Measurements from ENCODE around the gene ATP11B. TPM values are rescaled to one million over a fixed set of nuclear protein-coding genes. Genes with fewer than 3 reads are reported as not detected.

Gene ATP11B
- total RNA-seq, 1 donor from 2014 or later: 59.0 TPM

GRCh38 chr3:182810574-182811268, 17.4 kb downstream of the ATP11B start:
- Mint-ChIP-seq H3K4me1 (peaks cover 5% of the 10 kb centered on the region), H3K9me3 (no peaks in the 10 kb centered on the region), H3K4me3 (no peak overlapping the region), H3K36me3 (peaks cover 2% of the 10 kb centered on the region), H3K27me3 (ENCODE audit: insufficient read depth, low read depth) (no peaks in the 10 kb centered on the region), H3K27ac (no peak overlapping the region)
- no peaks in the 10 kb centered on the region for H3K9me3 ChIP-seq (ENCODE audit: low read depth)
- no peak overlapping the region for H3K9ac ChIP-seq
- no peak overlapping the region for H2AFZ ChIP-seq (replicated peaks)
- no peaks in the 10 kb centered on the region for H3K4me1 ChIP-seq
- DNase-seq (ENCODE audit: low spot score): no peak
- no peak overlapping the region for H3K4me3 ChIP-seq
- H3K27me3 ChIP-seq: no peaks in the 10 kb centered on the region
- H4K20me1 ChIP-seq (ENCODE audit: low read depth): peaks cover 3% of the 10 kb centered on the region
- H3F3A ChIP-seq (ENCODE audit: low read depth): no peaks in the 10 kb centered on the region
- H3K27ac ChIP-seq: no peak overlapping the region
- no peak overlapping the region for H3K4me2 ChIP-seq
- H3K36me3 ChIP-seq: no peaks in the 10 kb centered on the region
- H3K79me2 ChIP-seq (ENCODE audit: low read depth): peaks cover 46% of the 10 kb centered on the region
- TF ChIP-seq, protein P1, sequence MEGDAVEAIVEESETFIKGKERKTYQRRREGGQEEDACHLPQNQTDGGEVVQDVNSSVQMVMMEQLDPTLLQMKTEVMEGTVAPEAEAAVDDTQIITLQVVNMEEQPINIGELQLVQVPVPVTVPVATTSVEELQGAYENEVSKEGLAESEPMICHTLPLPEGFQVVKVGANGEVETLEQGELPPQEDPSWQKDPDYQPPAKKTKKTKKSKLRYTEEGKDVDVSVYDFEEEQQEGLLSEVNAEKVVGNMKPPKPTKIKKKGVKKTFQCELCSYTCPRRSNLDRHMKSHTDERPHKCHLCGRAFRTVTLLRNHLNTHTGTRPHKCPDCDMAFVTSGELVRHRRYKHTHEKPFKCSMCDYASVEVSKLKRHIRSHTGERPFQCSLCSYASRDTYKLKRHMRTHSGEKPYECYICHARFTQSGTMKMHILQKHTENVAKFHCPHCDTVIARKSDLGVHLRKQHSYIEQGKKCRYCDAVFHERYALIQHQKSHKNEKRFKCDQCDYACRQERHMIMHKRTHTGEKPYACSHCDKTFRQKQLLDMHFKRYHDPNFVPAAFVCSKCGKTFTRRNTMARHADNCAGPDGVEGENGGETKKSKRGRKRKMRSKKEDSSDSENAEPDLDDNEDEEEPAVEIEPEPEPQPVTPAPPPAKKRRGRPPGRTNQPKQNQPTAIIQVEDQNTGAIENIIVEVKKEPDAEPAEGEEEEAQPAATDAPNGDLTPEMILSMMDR (IDR thresholded peaks at IDR 0.05): no peak
- TF ChIP-seq EZH2phosphoT487 (IDR thresholded peaks at IDR 0.05): no peak
- TF ChIP-seq EZH2 (IDR thresholded peaks at IDR 0.05): no peak

DNA sequence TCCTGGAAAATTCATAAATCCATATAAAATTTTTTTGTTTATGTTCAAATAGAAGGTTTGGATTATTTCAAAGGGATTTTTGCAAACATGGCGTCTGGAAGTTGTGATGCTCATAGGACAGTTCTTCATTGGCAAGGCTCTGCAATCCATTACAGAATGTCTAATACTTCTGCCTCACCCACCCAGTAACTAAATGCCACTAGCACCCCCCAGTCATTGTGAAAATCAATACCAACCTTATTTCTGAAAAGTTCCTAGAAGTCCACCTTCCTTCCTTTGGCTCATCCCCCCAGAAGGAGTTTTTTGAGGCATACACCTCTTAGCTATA, 17.9 kb downstream of the ATP11B start:
- peaks cover 2% of the 10 kb centered on the region for H3K36me3 Mint-ChIP-seq
- H3K4me2 ChIP-seq: no peak overlapping the region
- no peak overlapping the region for H3K4me3 Mint-ChIP-seq
- TF ChIP-seq, protein P1 (IDR thresholded peaks at IDR 0.05): no peak
- TF ChIP-seq EZH2 (IDR thresholded peaks at IDR 0.05): no peak
- TF ChIP-seq EZH2phosphoT487 (IDR thresholded peaks at IDR 0.05): no peak
- H2AFZ ChIP-seq (replicated peaks): no peak overlapping the region
- H3K4me3 ChIP-seq: no peak overlapping the region
- DNase-seq (ENCODE audit: low spot score): no peak
- no peaks in the 10 kb centered on the region for H3F3A ChIP-seq (ENCODE audit: low read depth)
- no peaks in the 10 kb centered on the region for H3K36me3 ChIP-seq
- H3K27me3 ChIP-seq: no peaks in the 10 kb centered on the region
- H3K27me3 Mint-ChIP-seq (ENCODE audit: insufficient read depth, low read depth): no peaks in the 10 kb centered on the region
- H3K27ac Mint-ChIP-seq: no peak overlapping the region
- H3K79me2 ChIP-seq (ENCODE audit: low read depth): peaks cover 46% of the 10 kb centered on the region
- H3K9me3 ChIP-seq (ENCODE audit: low read depth): no peaks in the 10 kb centered on the region
- H3K9me3 Mint-ChIP-seq: no peaks in the 10 kb centered on the region
- no peak overlapping the region for H3K27ac ChIP-seq
- H3K4me1 Mint-ChIP-seq: peaks cover 5% of the 10 kb centered on the region
- H3K9ac ChIP-seq: no peak overlapping the region
- peaks cover 3% of the 10 kb centered on the region for H4K20me1 ChIP-seq (ENCODE audit: low read depth)
- no peaks in the 10 kb centered on the region for H3K4me1 ChIP-seq

DNA sequence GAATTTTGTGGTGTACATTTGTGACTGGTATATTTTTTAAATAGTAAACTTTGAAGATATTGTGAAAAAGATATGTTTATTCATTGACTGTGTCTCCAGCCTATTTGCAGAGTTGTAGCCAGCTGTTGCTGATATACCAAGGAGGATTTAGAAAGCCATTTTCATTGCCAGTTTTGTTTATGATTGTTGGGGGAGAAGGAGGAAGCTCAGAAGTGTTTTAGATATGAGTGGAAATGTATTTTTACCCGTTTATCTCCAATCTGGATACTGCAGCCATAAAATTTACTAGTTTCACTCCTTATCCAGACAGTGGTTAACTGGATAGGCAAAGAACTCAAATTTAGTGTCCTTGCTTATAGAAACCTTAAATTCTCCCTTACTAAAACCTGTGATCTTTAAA, 18.8 kb downstream of the ATP11B start:
- H3K4me1 ChIP-seq: no peaks in the 10 kb centered on the region
- Mint-ChIP-seq H3K4me1 (peaks cover 5% of the 10 kb centered on the region), H3K36me3 (peaks cover 2% of the 10 kb centered on the region), H3K27me3 (ENCODE audit: insufficient read depth, low read depth) (no peaks in the 10 kb centered on the region), H3K4me3 (no peak overlapping the region), H3K27ac (no peak overlapping the region), H3K9me3 (no peaks in the 10 kb centered on the region)
- TF ChIP-seq, protein P1 (IDR thresholded peaks at IDR 0.05): no peak
- TF ChIP-seq EZH2 (IDR thresholded peaks at IDR 0.05): no peak
- TF ChIP-seq EZH2phosphoT487 (IDR thresholded peaks at IDR 0.05): no peak
- no peak for DNase-seq (ENCODE audit: low spot score)
- no peaks in the 10 kb centered on the region for H3K36me3 ChIP-seq
- H3K4me3 ChIP-seq: no peak overlapping the region
- H2AFZ ChIP-seq (replicated peaks): no peak overlapping the region
- no peaks in the 10 kb centered on the region for H3K9me3 ChIP-seq (ENCODE audit: low read depth)
- H3K79me2 ChIP-seq (ENCODE audit: low read depth): peaks cover 45% of the 10 kb centered on the region
- H3K27me3 ChIP-seq: no peaks in the 10 kb centered on the region
- H3K4me2 ChIP-seq: no peak overlapping the region
- peaks cover under 1% of the 10 kb centered on the region for H4K20me1 ChIP-seq (ENCODE audit: low read depth)
- H3F3A ChIP-seq (ENCODE audit: low read depth): no peaks in the 10 kb centered on the region
- H3K27ac ChIP-seq: no peak overlapping the region
- no peak overlapping the region for H3K9ac ChIP-seq
